ENCODE data around the gene LEMD2.

LEMD2 gene

GRCh38 chr6:33823806-33824205 is 34.9 kb upstream of the LEMD2 start:
- no peak for TF ChIP-seq GATA2 (IDR thresholded peaks at IDR 0.05; ENCODE audit: low read depth, low read length)
- TF ChIP-seq GATA3 (IDR thresholded peaks at IDR 0.05; ENCODE audit: low read depth, low read length) = no peak

- TF ChIP-seq GATA3 (IDR thresholded peaks at IDR 0.05; ENCODE audit: low read depth, low read length) (no peak), GATA2 (IDR thresholded peaks at IDR 0.05; ENCODE audit: low read depth, low read length) (no peak)
Measured at GRCh38 chr6:33822575-33823395, 33.9 kb upstream of the LEMD2 start.

GRCh38 chr6:33820784-33821520 is 32.0 kb upstream of the LEMD2 start:
- TF ChIP-seq GATA2 (IDR thresholded peaks at IDR 0.05; ENCODE audit: low read depth, low read length) (no peak), GATA3 (IDR thresholded peaks at IDR 0.05; ENCODE audit: low read depth, low read length) (no peak)

- TF ChIP-seq GATA3 (IDR thresholded peaks at IDR 0.05; ENCODE audit: low read depth, low read length) = no peak
- no peak for TF ChIP-seq GATA2 (IDR thresholded peaks at IDR 0.05; ENCODE audit: low read depth, low read length)
Measured at GRCh38 chr6:33820243-33820642, 31.3 kb upstream of the LEMD2 start.

GRCh38 chr6:33819021-33819420 is 30.1 kb upstream of the LEMD2 start:
- TF ChIP-seq GATA3 (IDR thresholded peaks at IDR 0.05; ENCODE audit: low read depth, low read length) (no peak), GATA2 (IDR thresholded peaks at IDR 0.05; ENCODE audit: low read depth, low read length) (no peak)

- TF ChIP-seq GATA2 (IDR thresholded peaks at IDR 0.05; ENCODE audit: low read depth, low read length) (no peak), GATA3 (IDR thresholded peaks at IDR 0.05; ENCODE audit: low read depth, low read length) (no peak)
Measured at GRCh38 chr6:33818293-33818692, 29.4 kb upstream of the LEMD2 start.

- TF ChIP-seq GATA3 (IDR thresholded peaks at IDR 0.05; ENCODE audit: low read depth, low read length) = no peak
- TF ChIP-seq GATA2 (IDR thresholded peaks at IDR 0.05; ENCODE audit: low read depth, low read length) = no peak
Measured at GRCh38 chr6:33817489-33817888, 28.6 kb upstream of the LEMD2 start.

- no peak for TF ChIP-seq GATA3 (IDR thresholded peaks at IDR 0.05; ENCODE audit: low read depth, low read length)
- TF ChIP-seq GATA2 (IDR thresholded peaks at IDR 0.05; ENCODE audit: low read depth, low read length) = no peak
Measured at GRCh38 chr6:33816911-33817310, 28.0 kb upstream of the LEMD2 start.

GRCh38 chr6:33815854-33816253 is 26.9 kb upstream of the LEMD2 start:
- TF ChIP-seq GATA3 (IDR thresholded peaks at IDR 0.05; ENCODE audit: low read depth, low read length) (no peak), GATA2 (IDR thresholded peaks at IDR 0.05; ENCODE audit: low read depth, low read length) (no peak)

- no peak for TF ChIP-seq GATA2 (IDR thresholded peaks at IDR 0.05; ENCODE audit: low read depth, low read length)
- TF ChIP-seq GATA3 (IDR thresholded peaks at IDR 0.05; ENCODE audit: low read depth, low read length) = no peak
Measured at GRCh38 chr6:33813990-33814985, 25.4 kb upstream of the LEMD2 start.

GRCh38 chr6:33813246-33813904 is 24.4 kb upstream of the LEMD2 start:
- TF ChIP-seq GATA3 (IDR thresholded peaks at IDR 0.05; ENCODE audit: low read depth, low read length) = no peak
- no peak for TF ChIP-seq GATA2 (IDR thresholded peaks at IDR 0.05; ENCODE audit: low read depth, low read length)

GRCh38 chr6:33812669-33813068 is 23.7 kb upstream of the LEMD2 start:
- TF ChIP-seq GATA3 (IDR thresholded peaks at IDR 0.05; ENCODE audit: low read depth, low read length) (no peak), GATA2 (IDR thresholded peaks at IDR 0.05; ENCODE audit: low read depth, low read length) (no peak)

GRCh38 chr6:33809594-33809993 is 20.7 kb upstream of the LEMD2 start:
- no peak for TF ChIP-seq GATA2 (IDR thresholded peaks at IDR 0.05; ENCODE audit: low read depth, low read length)
- TF ChIP-seq GATA3 (IDR thresholded peaks at IDR 0.05; ENCODE audit: low read depth, low read length) = no peak

All from SH-SY5Y (cell line).